22Rv1 (cell line): ENCODE measurements around the gene EVA1B.
A peak's percentile ranks its signal among the peaks of the same experiment; 100 is the strongest.

Experiments
- H3K27ac ChIP-seq: fragments of 450-650 bp; 2 replicates; pipeline ENCODE4 v1.5.1; 2017
- CTCF ChIP-seq: fragments of 450-650 bp; IDR thresholded peaks from 2 replicates; pipeline ENCODE4 v1.5.1; 2017; ENCODE audit warnings: mild to moderate bottlenecking
- ZFX ChIP-seq: fragments of 450-650 bp; IDR thresholded peaks from 2 replicates; pipeline ENCODE4 v1.6.1; 2017; ENCODE audit warnings: antibody characterized with exemption, borderline replicate concordance

Gene EVA1B

DNA sequence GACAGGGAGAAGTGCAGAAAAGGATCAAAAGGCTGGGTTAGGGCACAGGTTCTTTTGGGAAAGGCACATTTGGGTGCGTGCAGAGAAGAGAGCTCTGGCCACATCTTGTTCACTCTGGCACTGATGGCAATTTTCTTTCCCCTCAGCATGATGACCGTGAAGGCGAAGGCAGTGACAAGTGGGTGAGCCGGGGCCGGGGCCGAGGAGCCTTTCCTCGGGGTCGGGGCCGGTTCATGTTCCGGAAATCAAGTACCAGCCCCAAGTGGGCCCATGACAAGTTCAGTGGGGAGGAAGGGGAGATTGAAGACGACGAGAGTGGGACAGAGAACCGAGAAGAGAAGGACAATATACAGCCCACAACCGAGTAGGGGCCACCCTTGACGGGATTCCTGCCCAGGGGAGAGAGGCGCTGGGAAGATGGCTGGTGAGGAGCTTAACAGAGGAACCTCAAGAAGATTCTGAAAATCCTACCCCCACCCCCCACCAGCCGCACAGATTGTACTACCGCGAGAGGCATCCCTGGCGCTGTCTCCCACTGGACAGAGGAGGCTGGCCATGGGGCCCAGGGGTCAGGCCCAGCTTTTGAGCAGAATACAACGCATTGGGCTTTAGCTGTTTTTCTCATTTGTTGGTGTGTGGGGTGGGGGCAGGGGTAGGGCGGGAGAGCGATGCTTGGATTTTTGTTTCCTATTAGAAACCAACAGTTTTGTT lies 19.6 kb downstream of the EVA1B start:
- TF ChIP-seq CTCF (no peak), ZFX (no peak)
- no peak overlapping the region for H3K27ac ChIP-seq

- TF ChIP-seq CTCF (no peak), ZFX (no peak)
- no peak overlapping the region for H3K27ac ChIP-seq
These were observed 20.2 kb downstream of the EVA1B start for GRCh38 chr1:36303244-36303643.

- H3K27ac ChIP-seq, result peak overlapping the region; percentile 56; the same call in 1 of the 2 replicates
- TF ChIP-seq CTCF (no peak), ZFX (no peak)
These were observed 22.2 kb downstream of the EVA1B start for GRCh38 chr1:36301220-36301619.

- peak overlapping the region; percentile 56 for H3K27ac ChIP-seq
- no peak for TF ChIP-seq ZFX
- no peak for TF ChIP-seq CTCF
These were observed 22.9 kb downstream of the EVA1B start for GRCh38 chr1:36300526-36300925.

DNA sequence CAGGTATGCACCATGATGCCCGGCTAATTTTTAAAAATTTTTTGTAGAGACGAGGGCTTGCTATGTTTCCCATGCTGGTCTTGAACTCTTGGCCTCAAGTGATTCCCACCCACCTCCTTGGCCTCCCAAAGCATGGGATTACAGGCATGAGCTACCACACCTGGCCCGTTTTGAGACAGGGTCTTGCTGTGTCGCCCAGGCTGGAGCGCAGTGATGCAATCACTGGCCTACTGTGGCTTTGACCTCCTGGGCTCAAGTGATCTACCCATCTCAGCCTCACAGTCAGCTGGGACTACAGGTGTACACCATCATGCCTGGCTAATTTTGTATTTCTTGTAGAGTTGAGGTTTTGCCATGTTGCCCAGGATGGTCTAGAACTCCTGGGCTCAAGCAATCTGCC lies 24.8 kb downstream of the EVA1B start:
- no peak for TF ChIP-seq ZFX
- TF ChIP-seq CTCF, result no peak
- peak overlapping the region; percentile 56 for H3K27ac ChIP-seq

- TF ChIP-seq ZFX (no peak), CTCF (no peak)
- peak overlapping the region; percentile 52 for H3K27ac ChIP-seq
These were observed 26.4 kb downstream of the EVA1B start for GRCh38 chr1:36297062-36297461.

GRCh38 chr1:36295390-36295789 lies 28.1 kb downstream of the EVA1B start:
- peak overlapping the region; percentile 52; the same call in 1 of the 2 replicates for H3K27ac ChIP-seq
- TF ChIP-seq CTCF (no peak), ZFX (no peak)
